ENCODE measurements around the gene KATNIP. TPM values are rescaled to one million over a fixed set of nuclear protein-coding genes. Genes with fewer than 3 reads are reported as not detected.

KATNIP gene
- total RNA-seq, 1 donor from 2014 or later, result 6.6 TPM

DNA sequence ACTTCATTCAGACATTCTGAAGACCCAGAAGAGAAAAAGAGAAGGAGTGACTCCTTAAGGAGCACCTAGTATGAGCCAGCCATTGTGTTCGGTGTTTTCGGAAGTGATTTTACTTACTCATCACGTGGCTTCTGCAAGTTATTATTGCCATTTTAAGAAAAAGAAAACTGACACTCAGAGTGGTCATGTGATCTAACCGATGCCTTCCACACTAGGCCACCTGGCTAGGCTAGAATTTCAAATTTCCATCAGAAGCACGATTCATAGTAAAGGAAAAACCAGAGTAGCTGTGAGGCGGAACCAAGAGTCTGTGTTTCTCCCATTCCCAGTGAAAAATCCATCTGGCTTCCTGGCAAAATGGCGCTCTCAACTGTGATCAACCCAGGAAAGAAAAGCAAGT lies 32.3 kb upstream of the KATNIP start:
- H3K4me1 ChIP-seq, result peaks cover 4 to 5% of the 10 kb centered on the region in 2 donors
- DNase-seq (ENCODE audit: low spot score in 2 of 2), result no peak
- no peaks in the 10 kb centered on the region for H3K9me3 ChIP-seq
- intact Hi-C loops (cut with DNase I), result no loop called here
- H3K27me3 ChIP-seq, result no peaks in the 10 kb centered on the region
- H3K4me3 ChIP-seq, result no peak overlapping the region
- H3K27ac ChIP-seq, result no peak overlapping the region
- no peak for TF ChIP-seq CTCF (IDR thresholded peaks at IDR 0.05)
- H3K36me3 ChIP-seq, result peaks cover 24 to 58% of the 10 kb centered on the region in 2 donors

- no peaks in the 10 kb centered on the region for H3K9me3 ChIP-seq
- DNase-seq (ENCODE audit: low spot score in 2 of 2), result no peak
- no peak overlapping the region for H3K27ac ChIP-seq
- intact Hi-C loops (cut with DNase I), result no loop called here
- H3K36me3 ChIP-seq, result peaks cover 24 to 58% of the 10 kb centered on the region in 2 donors
- H3K4me3 ChIP-seq, result no peak overlapping the region
- peaks cover 4 to 5% of the 10 kb centered on the region in 2 donors for H3K4me1 ChIP-seq
- H3K27me3 ChIP-seq, result no peaks in the 10 kb centered on the region
- no peak for TF ChIP-seq CTCF (IDR thresholded peaks at IDR 0.05)
Observed at GRCh38 chr16:27518226-27518625, 31.7 kb upstream of the KATNIP start.

DNA sequence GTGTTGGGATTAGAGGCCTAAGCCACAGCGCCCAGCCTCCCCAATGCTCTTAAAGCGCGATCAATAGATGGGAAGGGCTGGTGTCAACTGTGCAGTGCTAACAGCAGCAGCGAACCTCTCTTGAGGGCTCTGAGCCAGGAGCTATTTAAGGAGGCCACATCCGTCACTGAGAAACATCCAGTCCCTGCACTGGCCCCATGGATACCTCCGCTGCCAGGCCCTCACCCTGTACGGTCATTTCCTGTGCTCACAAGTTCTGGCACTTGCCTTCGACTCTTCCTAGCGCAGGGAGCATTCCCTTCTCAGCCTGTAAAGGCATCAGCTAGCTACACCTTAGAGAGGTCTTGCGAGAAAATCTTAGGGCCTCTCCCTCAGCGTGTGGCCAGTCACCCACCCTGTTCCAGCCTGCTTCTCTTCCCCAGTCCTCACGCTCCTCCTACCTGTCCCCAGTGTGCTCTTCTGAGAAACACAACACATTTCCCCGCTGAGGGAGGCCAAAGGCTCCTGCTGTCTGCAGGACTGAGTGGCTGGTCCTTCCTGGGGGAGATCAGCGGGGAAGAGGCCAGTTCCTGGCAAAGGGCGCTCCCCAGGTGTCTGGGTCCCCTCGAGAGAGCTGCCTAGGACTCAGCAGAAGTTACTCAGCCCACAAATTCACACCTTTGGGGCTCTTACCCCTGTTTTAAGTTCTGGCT lies 28.8 kb upstream of the KATNIP start:
- Histone ChIP-seq H3K9me3 (peaks cover 0 to 5% of the 10 kb centered on the region in 2 donors), H3K4me1 (peaks cover 4 to 5% of the 10 kb centered on the region in 2 donors), H3K27me3 (no peaks in the 10 kb centered on the region), H3K27ac (peak overlapping the region; percentile 65 to 83), H3K4me3 (no peak overlapping the region), H3K36me3 (peaks cover 42 to 66% of the 10 kb centered on the region in 2 donors)
- peak in 1 of 2 donors; percentile 80 for DNase-seq (ENCODE audit: low spot score in 2 of 2)
- intact Hi-C loops (cut with DNase I), result no loop called here
- TF ChIP-seq CTCF (IDR thresholded peaks at IDR 0.05), result no peak

DNA sequence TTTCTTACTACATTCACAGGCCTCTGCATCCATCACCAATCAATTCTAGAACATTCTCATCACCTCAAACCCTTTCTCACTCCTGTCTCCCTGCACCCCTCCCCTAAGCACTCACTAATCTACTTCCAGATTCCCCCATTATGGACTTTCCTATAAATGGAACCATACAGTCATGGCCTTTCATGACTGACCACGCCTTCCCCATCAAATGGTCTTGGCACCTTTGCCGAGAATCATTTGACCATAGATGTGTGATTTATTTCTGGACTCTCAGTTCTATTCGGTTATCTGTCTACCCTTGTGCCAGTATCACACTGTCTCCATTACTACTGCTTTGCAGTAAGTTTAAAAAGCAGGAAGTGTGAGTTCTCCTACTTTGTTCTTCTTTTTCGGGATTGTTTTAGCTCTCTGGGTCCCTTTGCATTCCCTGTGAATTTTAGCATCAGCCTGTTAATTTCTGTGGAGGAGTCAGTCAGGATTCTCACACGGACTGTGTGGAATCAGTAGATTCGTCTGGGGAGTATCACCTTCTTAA lies 27.7 kb upstream of the KATNIP start:
- TF ChIP-seq CTCF (IDR thresholded peaks at IDR 0.05), result no peak
- peaks cover 49 to 71% of the 10 kb centered on the region in 2 donors for H3K36me3 ChIP-seq
- H3K9me3 ChIP-seq, result peaks cover 0 to 5% of the 10 kb centered on the region in 2 donors
- no peak for DNase-seq (ENCODE audit: low spot score in 2 of 2)
- peaks cover 4 to 5% of the 10 kb centered on the region in 2 donors for H3K4me1 ChIP-seq
- intact Hi-C loops (cut with DNase I), result no loop called here
- H3K27me3 ChIP-seq, result no peaks in the 10 kb centered on the region
- H3K4me3 ChIP-seq, result no peak overlapping the region
- no peak overlapping the region for H3K27ac ChIP-seq

DNA sequence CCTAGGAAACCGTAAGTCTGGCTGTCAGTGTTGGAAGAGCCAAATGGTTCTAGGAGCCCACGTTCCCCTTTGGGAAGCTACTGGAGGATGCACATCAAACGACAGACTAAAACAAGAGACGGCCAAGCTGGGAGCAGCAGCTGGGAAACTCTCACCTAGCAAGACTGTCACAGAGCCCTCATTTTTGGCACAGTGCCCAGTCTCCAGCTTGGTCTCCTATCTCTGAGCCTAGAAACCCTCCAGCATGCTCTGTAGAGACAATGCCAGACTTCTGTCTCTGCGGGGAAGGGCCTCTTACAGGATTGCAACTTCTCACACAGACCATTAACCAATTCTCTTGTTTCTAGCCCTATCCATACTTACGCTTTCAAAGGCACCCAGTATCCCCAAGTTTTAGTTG lies 23.8 kb upstream of the KATNIP start:
- no peak for DNase-seq (ENCODE audit: low spot score in 2 of 2)
- no peak for TF ChIP-seq CTCF (IDR thresholded peaks at IDR 0.05)
- Histone ChIP-seq H3K36me3 (peaks cover 69 to 84% of the 10 kb centered on the region in 2 donors), H3K4me1 (peaks cover 3 to 5% of the 10 kb centered on the region in 2 donors), H3K27me3 (no peaks in the 10 kb centered on the region), H3K9me3 (peaks cover 0 to 5% of the 10 kb centered on the region in 2 donors), H3K4me3 (no peak overlapping the region), H3K27ac (no peak overlapping the region)
- intact Hi-C loops (cut with DNase I), result no loop called here

Measured in ascending aorta (tissue), 2 donors.